H1 (cell line): ENCODE measurements around the gene CDRT15L2. TPM values are rescaled to one million over a fixed set of nuclear protein-coding genes. Genes with fewer than 3 reads are reported as not detected.
"Not testable (repeated sequence)": the region's sequence is repeated elsewhere in the genome, so short reads cannot be mapped to it uniquely, and the experiment has no call there.

ENCODE experiments used
- CTCF ChIA-PET: fragments of 300-600 bp; sonication (Branson Sonifier 250); formaldehyde crosslinking; loops from one replicate; lab custom pipeline; 2021; ENCODE audit not compliant: partially characterized antibody; lab: Charles Lee
- POLR2A ChIA-PET: fragments of 300-600 bp; sonication (Branson Sonifier 250); formaldehyde crosslinking; loops from one replicate; lab custom pipeline; 2021; ENCODE audit warnings: inconsistent platforms; ENCODE audit not compliant: partially characterized antibody; lab: Charles Lee
- DNase-seq, 2 experiments: peaks; one replicate each; pipeline versions ENCODE4 v3.0.0 to v3.0.0-alpha.2; 2010 to 2022; ENCODE audit warnings: low spot score in 2 of 2, low read depth in 1 of 2, mixed read lengths in 1 of 2
- FAIRE-seq: peaks from 2 replicates; lab custom pipeline; 2011; peaks lifted over from hg19 to GRCh38; lab: Jason Lieb, UNC
- H2AFZ ChIP-seq: 2 replicates; pipeline ENCODE4 v1.8.1; 2012; ENCODE audit warnings: low read length, inconsistent platforms
- H2AK5ac ChIP-seq: 2 replicates; pipeline ENCODE4 v1.6.1; 2013; ENCODE audit warnings: low read depth, low read length
- H2BK120ac ChIP-seq: replicated peaks from 2 replicates; pipeline ENCODE3; 2013; ENCODE audit warnings: low read depth, low read length, inconsistent platforms
- H2BK12ac ChIP-seq: 2 replicates; pipeline ENCODE4 v1.6.1; 2013; ENCODE audit warnings: low read depth, low read length
- H2BK15ac ChIP-seq: 2 replicates; pipeline ENCODE4 v1.6.1; 2013; ENCODE audit warnings: low read length
- H2BK20ac ChIP-seq: 2 replicates; pipeline ENCODE4 v1.6.1; 2013; ENCODE audit warnings: low read length
- H2BK5ac ChIP-seq: 2 replicates; pipeline ENCODE4 v1.6.1; 2013; ENCODE audit warnings: low read depth, low read length
- H3K14ac ChIP-seq: 2 replicates; pipeline ENCODE4 v1.6.1; 2013; ENCODE audit warnings: inconsistent platforms; ENCODE audit not compliant: insufficient read length
- H3K18ac ChIP-seq: 2 replicates; pipeline ENCODE4 v1.6.1; 2013; ENCODE audit warnings: low read length; ENCODE audit errors: extremely low read depth
- H3K23ac ChIP-seq: 2 replicates; pipeline ENCODE4 v1.6.1; 2013; ENCODE audit warnings: inconsistent platforms; ENCODE audit not compliant: insufficient read length
- H3K23me2 ChIP-seq: 2 replicates; pipeline ENCODE4 v1.6.1; 2013; ENCODE audit warnings: low read depth, low read length
- H3K27ac ChIP-seq: 2 replicates; pipeline ENCODE4 v1.6.1; 2011; ENCODE audit warnings: low read depth, low read length, inconsistent platforms
- H3K27me3 ChIP-seq, 4 experiments: replicated peaks in 1 of 4; 1 replicate in 1 of 4; 2 replicates in 3 of 4; pipeline versions ENCODE4 v1.6.1 to v1.8.1; 2011 to 2013; ENCODE audit warnings: low read length in 3 of 4, mild to moderate bottlenecking in 3 of 4, inconsistent platforms in 2 of 4, mixed read lengths in 2 of 4, moderate library complexity in 1 of 4; ENCODE audit not compliant: control insufficient read depth in 3 of 4, insufficient read depth in 3 of 4; ENCODE audit errors: extremely low read depth in 1 of 4
- H3K36me3 ChIP-seq, 4 experiments: 2 replicates each; pipeline versions ENCODE4 v1.6.1 to v1.8.1; 2011 to 2013; ENCODE audit warnings: mild to moderate bottlenecking in 4 of 4, low read length in 3 of 4, moderate library complexity in 2 of 4, control low read depth in 1 of 4, inconsistent platforms in 1 of 4; ENCODE audit not compliant: insufficient read depth in 4 of 4, control insufficient read depth in 2 of 4
- H3K4ac ChIP-seq: replicated peaks from 2 replicates; pipeline ENCODE3; 2013; ENCODE audit warnings: low read length, low read depth, mixed read lengths, inconsistent platforms; ENCODE audit not compliant: insufficient read length
- H3K4me1 ChIP-seq, 4 experiments: replicated peaks in 1 of 4; 1 replicate in 1 of 4; 2 replicates in 3 of 4; pipeline versions ENCODE4 v1.6.1 to v1.8.1; 2011 to 2013; ENCODE audit warnings: low read length in 3 of 4, inconsistent platforms in 2 of 4, mixed read lengths in 1 of 4; ENCODE audit not compliant: insufficient read depth in 4 of 4, control insufficient read depth in 3 of 4
- H3K4me2 ChIP-seq, 2 experiments: 2 replicates each; pipeline versions ENCODE4 v1.6.1 to v1.8.1; 2011 to 2013; ENCODE audit warnings: low read depth in 2 of 2, low read length in 2 of 2, control low read depth in 1 of 2, inconsistent platforms in 1 of 2, mild to moderate bottlenecking in 1 of 2; ENCODE audit not compliant: insufficient read depth in 1 of 2
- H3K4me3 ChIP-seq, 4 experiments: fragments of 200-600, 300-600 bp in 1 of 4; sonication (generic), shearing (Covaris generic), sonication (Bioruptor Twin) in 1 of 4; 2 replicates each; pipeline versions ENCODE4 v1.5.1 to v1.8.1; 2011 to 2016; ENCODE audit warnings: low read length in 4 of 4, low read depth in 3 of 4, control low read depth in 2 of 4, inconsistent platforms in 2 of 4, mild to moderate bottlenecking in 2 of 4, mixed read lengths in 1 of 4, moderate library complexity in 1 of 4; ENCODE audit not compliant: insufficient read depth in 2 of 4; ENCODE audit errors: extremely low read depth in 1 of 4
- H3K56ac ChIP-seq: replicated peaks from 2 replicates; pipeline ENCODE3; 2013; ENCODE audit warnings: low read depth, mild to moderate bottlenecking, mixed read lengths, low read length, inconsistent platforms; ENCODE audit not compliant: insufficient read length
- H3K79me1 ChIP-seq: 2 replicates; pipeline ENCODE4 v1.6.1; 2013; ENCODE audit warnings: low read depth, low read length, control low read depth
- H3K79me2 ChIP-seq, 2 experiments: 2 replicates each; pipeline versions ENCODE4 v1.6.1 to v1.8.1; 2012 to 2013; ENCODE audit warnings: low read length in 2 of 2, mild to moderate bottlenecking in 2 of 2, inconsistent platforms in 1 of 2; ENCODE audit not compliant: insufficient read depth in 2 of 2, control insufficient read depth in 1 of 2
- H3K9ac ChIP-seq, 4 experiments: replicated peaks in 1 of 4; 1 replicate in 1 of 4; 2 replicates in 3 of 4; pipeline versions ENCODE4 v1.6.1 to v1.8.1; 2011 to 2013; ENCODE audit warnings: low read depth in 3 of 4, low read length in 3 of 4, control low read depth in 2 of 4, mild to moderate bottlenecking in 2 of 4, moderate library complexity in 2 of 4, inconsistent platforms in 1 of 4; ENCODE audit errors: extremely low read depth in 1 of 4
- H3K9me3 ChIP-seq, 2 experiments: 2 replicates each; pipeline versions ENCODE4 v1.6.1 to v1.8.1; 2012 to 2013; ENCODE audit warnings: mild to moderate bottlenecking in 2 of 2, moderate library complexity in 2 of 2, control low read depth in 1 of 2, inconsistent platforms in 1 of 2, low read depth in 1 of 2, low read length in 1 of 2, mixed read lengths in 1 of 2; ENCODE audit not compliant: insufficient read depth in 2 of 2
- H4K20me1 ChIP-seq, 2 experiments: replicated peaks in 1 of 2; 2 replicates each; pipeline versions ENCODE3 to v1.8.1; 2011 to 2013; ENCODE audit warnings: inconsistent platforms in 2 of 2, low read length in 2 of 2, mild to moderate bottlenecking in 1 of 2; ENCODE audit not compliant: insufficient read depth in 2 of 2, control insufficient read depth in 1 of 2
- H4K5ac ChIP-seq: 2 replicates; pipeline ENCODE4 v1.6.1; 2013; ENCODE audit warnings: low read length, low read depth, mixed read lengths, inconsistent platforms; ENCODE audit not compliant: insufficient read length
- H4K8ac ChIP-seq: 2 replicates; pipeline ENCODE4 v1.8.0; 2013; ENCODE audit warnings: mild to moderate bottlenecking, moderate library complexity, low read length, inconsistent platforms; ENCODE audit not compliant: insufficient read depth; ENCODE audit errors: extremely low read depth
- H4K91ac ChIP-seq: replicated peaks from 2 replicates; pipeline ENCODE3; 2013; ENCODE audit warnings: low read length, mixed read lengths, inconsistent platforms; ENCODE audit not compliant: insufficient read length
- WGBS, 2 experiments: shearing (Covaris generic) in 1 of 2; methylation state at CpG; one replicate each; pipeline versions ENCODE4 v1.1.6 to v1.1.7; 2013 to 2015; ENCODE audit warnings: low lambda C conversion rate in 2 of 2, mixed read lengths in 2 of 2, inconsistent platforms in 1 of 2, low coverage in 1 of 2, missing lambda C conversion rate in 1 of 2; ENCODE audit not compliant: insufficient replicate concordance in 2 of 2, insufficient coverage in 1 of 2, insufficient read length in 1 of 2; ENCODE audit errors: extremely low coverage in 1 of 2, missing lambda C conversion rate in 1 of 2; 5-methylcytosine and 5-hydroxymethylcytosine counted together
- polyA plus RNA-seq, 7 experiments: library from polyadenylated mRNA; depleted of rRNA in 3 of 7; stranded (reverse) in 5 of 7; unstranded in 2 of 7; fragments of >200 nt in 5 of 7; fragments of 200-250 nt in 2 of 7; gene quantifications; 1 replicate in 5 of 7; 2 replicates in 1 of 7; 4 replicates in 1 of 7; pipeline versions ENCODE4 v1.2.1 to v1.2.3, GENCODE V29; 2011 to 2013; ENCODE audit warnings: missing spikeins in 2 of 7, mixed read lengths in 2 of 7
- total RNA-seq: library from RNA; stranded (reverse); fragmentation: NEBNext Ultra II Directional; extraction: Animal tissue kit (Norgen Biotek cat#: 25700); gene quantifications from 2 replicates; pipeline ENCODE4 v1.2.1, GENCODE V29; 2021

The CDRT15L2 gene
- total and polyA plus RNA-seq, 2 of the 8 experiments (the other 6 are each of a cell fraction or from before 2014, with no cell fraction given), result not detected

- H3K23ac ChIP-seq, H2BK20ac ChIP-seq, H3K9me3 ChIP-seq, H3K9ac ChIP-seq, H2AK5ac ChIP-seq, FAIRE-seq, CTCF ChIA-PET, H3K4me2 ChIP-seq, H4K5ac ChIP-seq, H3K36me3 ChIP-seq, H4K91ac ChIP-seq, H3K4me1 ChIP-seq, POLR2A ChIA-PET, H3K23me2 ChIP-seq, H3K79me1 ChIP-seq, H2BK5ac ChIP-seq, H4K8ac ChIP-seq, H3K27ac ChIP-seq, DNase-seq, H2BK12ac ChIP-seq, H3K4me3 ChIP-seq, H3K4ac ChIP-seq, H2AFZ ChIP-seq, H3K56ac ChIP-seq, H2BK120ac ChIP-seq, H3K14ac ChIP-seq, H3K79me2 ChIP-seq, H4K20me1 ChIP-seq, H3K27me3 ChIP-seq, H2BK15ac ChIP-seq, H3K18ac ChIP-seq: not testable (repeated sequence)
- 91% methylated on average over 6 of the region's 6 CpGs; no CpG with 5 or more reads in 1 of the 2 experiments for WGBS, 2 experiments
Measured at GRCh38 chr17:20567421-20567820, 12.1 kb upstream of the CDRT15L2 start.

GRCh38 chr17:20568604-20569003 lies 10.9 kb upstream of the CDRT15L2 start:
- H2AK5ac ChIP-seq, FAIRE-seq, H3K9me3 ChIP-seq, H2BK20ac ChIP-seq, DNase-seq, H2AFZ ChIP-seq, H3K14ac ChIP-seq, H3K9ac ChIP-seq, H4K91ac ChIP-seq, H2BK120ac ChIP-seq, H3K79me1 ChIP-seq, H3K27me3 ChIP-seq, H3K4ac ChIP-seq, H3K56ac ChIP-seq, H3K4me1 ChIP-seq, H2BK5ac ChIP-seq, CTCF ChIA-PET, H2BK12ac ChIP-seq, H3K4me2 ChIP-seq, H3K23ac ChIP-seq, POLR2A ChIA-PET, H3K79me2 ChIP-seq, H4K5ac ChIP-seq, H3K18ac ChIP-seq, H4K20me1 ChIP-seq, H3K4me3 ChIP-seq, H3K27ac ChIP-seq, H4K8ac ChIP-seq, H3K23me2 ChIP-seq, H3K36me3 ChIP-seq: not testable (repeated sequence)
- WGBS, 2 experiments, result 89% methylated on average over 8 of the region's 8 CpGs; no CpG with 5 or more reads in 1 of the 2 experiments
- 0 out of 2 replicates have a peak overlapping the region, but pooled peaks have one; percentile 53 for H2BK15ac ChIP-seq
